B cell (primary cell): ENCODE results near the gene CD244. TPM values are rescaled to one million over a fixed set of nuclear protein-coding genes. Genes with fewer than 3 reads are reported as not detected.
A peak's percentile ranks its signal among the peaks of the same experiment; 100 is the strongest.

Experiments used
- ATAC-seq: fragments of 200-7000 bp; cut with Tn5 transposase; one replicate; pipeline ENCODE4 v1.10.0; 2021; ENCODE audit warnings: low read depth, mild to moderate bottlenecking, moderate number of reproducible peaks, moderate library complexity
- CTCF ChIA-PET: fragments of 350-600 bp; sonication (Branson Sonifier 250); formaldehyde crosslinking; loops from one replicate; lab custom pipeline; 2021; ENCODE audit warnings: antibody characterized with exemption, inconsistent platforms; lab: Charles Lee
- POLR2A ChIA-PET: fragments of 350-600 bp; sonication (Branson Sonifier 250); formaldehyde crosslinking; loops from one replicate; lab custom pipeline; 2021; ENCODE audit warnings: antibody characterized with exemption; lab: Charles Lee
- DNase-seq: peaks from one replicate; pipeline ENCODE4 v3.0.0; 2013
- H2AFZ ChIP-seq: 2 replicates; pipeline ENCODE4 v1.6.1; 2012; ENCODE audit warnings: mild to moderate bottlenecking, low read depth, low read length; ENCODE audit not compliant: insufficient read depth, poor library complexity, severe bottlenecking
- H3K27ac ChIP-seq, 2 donors: 1 replicate in 1 of 2; 2 replicates in 1 of 2; pipeline ENCODE4 v1.5.1; 2012 to 2013; ENCODE audit warnings: low read length in 2 of 2, mild to moderate bottlenecking in 2 of 2, moderate library complexity in 1 of 2
- H3K27me3 ChIP-seq, 4 experiments: fragments of 200-600 bp in 1 of 4; sonication (generic) in 1 of 4; replicated peaks in 1 of 4; 1 replicate in 2 of 4; 2 replicates in 2 of 4; pipeline versions ENCODE4 v1.6.1 to v1.7.0; 2013 to 2016; ENCODE audit warnings: low read length in 3 of 4, mild to moderate bottlenecking in 2 of 4, mixed read lengths in 1 of 4, moderate library complexity in 1 of 4; ENCODE audit not compliant: insufficient read depth in 4 of 4, control insufficient read depth in 3 of 4; ENCODE audit errors: control extremely low read depth in 1 of 4
- H3K36me3 ChIP-seq, 2 experiments: replicated peaks in 1 of 2; 1 replicate in 1 of 2; 2 replicates in 1 of 2; pipeline versions ENCODE4 v1.6.1 to v1.7.1; 2013; ENCODE audit warnings: low read length in 1 of 2; ENCODE audit not compliant: insufficient read depth in 2 of 2, control insufficient read depth in 1 of 2; ENCODE audit errors: control extremely low read depth in 1 of 2, extremely low read depth in 1 of 2
- H3K4me1 ChIP-seq, 2 donors: fragments of 200-600 bp in 1 of 2; sonication (generic) in 1 of 2; 1 replicate in 1 of 2; 2 replicates in 1 of 2; pipeline versions ENCODE4 v1.5.1 to v1.6.1; 2013 to 2017; ENCODE audit warnings: low read length in 2 of 2; ENCODE audit not compliant: control insufficient read depth in 2 of 2, insufficient read depth in 2 of 2
- H3K4me2 ChIP-seq: replicated peaks from 2 replicates; pipeline ENCODE3; 2012; ENCODE audit warnings: mild to moderate bottlenecking, low read depth, low read length; ENCODE audit not compliant: poor library complexity, severe bottlenecking
- H3K4me3 ChIP-seq, 5 experiments: fragments of 200-600 bp in 1 of 5; sonication (generic) in 1 of 5; 1 replicate in 3 of 5; 2 replicates in 2 of 5; pipeline versions ENCODE4 v1.5.1 to v1.7.0; 2011 to 2016; ENCODE audit warnings: low read length in 4 of 5, mild to moderate bottlenecking in 4 of 5, low read depth in 2 of 5, control low read depth in 1 of 5, moderate library complexity in 1 of 5; ENCODE audit not compliant: insufficient read depth in 1 of 5; ENCODE audit errors: control extremely low read depth in 1 of 5, extremely low read depth in 1 of 5
- H3K79me2 ChIP-seq: fragments of 200-600 bp; sonication (generic); one replicate; pipeline ENCODE4 v1.6.0; 2016; ENCODE audit warnings: low read length; ENCODE audit not compliant: control insufficient read depth, insufficient read depth
- H3K9ac ChIP-seq: fragments of 200-600 bp; sonication (generic); 2 replicates; pipeline ENCODE4 v1.6.1; 2017; ENCODE audit warnings: mild to moderate bottlenecking, low read length, moderate library complexity
- H3K9me3 ChIP-seq, 3 donors: one replicate each; pipeline versions ENCODE4 v1.6.1 to v1.7.1; 2013; ENCODE audit warnings: low read length in 2 of 3; ENCODE audit not compliant: control insufficient read depth in 2 of 3, insufficient read depth in 1 of 3; ENCODE audit errors: control extremely low read depth in 1 of 3
- H4K20me1 ChIP-seq: 2 replicates; pipeline ENCODE4 v1.6.0; 2012; ENCODE audit warnings: mild to moderate bottlenecking, low read length; ENCODE audit not compliant: insufficient read depth, control insufficient read depth, poor library complexity, severe bottlenecking
- H3K27ac Mint-ChIP-seq: one replicate; pipeline ENCODE4 v1.8.0; 2021; ENCODE audit warnings: mixed read lengths
- H3K27me3 Mint-ChIP-seq: one replicate; pipeline ENCODE4 v1.8.0; 2021; ENCODE audit warnings: mixed read lengths
- H3K4me1 Mint-ChIP-seq: one replicate; pipeline ENCODE4 v1.8.0; 2021; ENCODE audit warnings: mixed read lengths
- H3K4me3 Mint-ChIP-seq: one replicate; pipeline ENCODE4 v1.8.0; 2021; ENCODE audit warnings: mixed read lengths
- H3K9me3 Mint-ChIP-seq: one replicate; pipeline ENCODE4 v1.8.0; 2022; ENCODE audit warnings: mixed read lengths; ENCODE audit not compliant: insufficient read depth
- EZH2 ChIP-seq: IDR thresholded peaks from 2 replicates; pipeline ENCODE4 v1.6.1; 2012; ENCODE audit warnings: borderline replicate concordance, low read depth, mild to moderate bottlenecking, moderate library complexity, low read length; ENCODE audit not compliant: insufficient read depth, poor library complexity, severe bottlenecking
- WGBS: methylation state at CpG from one replicate; pipeline ENCODE4 v1.1.5; 2013; ENCODE audit warnings: missing lambda C conversion rate; ENCODE audit not compliant: insufficient coverage; 5-methylcytosine and 5-hydroxymethylcytosine counted together
- intact Hi-C: fragments of 100-400 bp; cut with micrococcal nuclease; formaldehyde crosslinking; loops from one replicate; pipeline ENCODE4 v1.10.0; 2022
- polyA plus RNA-seq: library from polyadenylated mRNA; depleted of rRNA; stranded (reverse); fragments of >200 nt; gene quantifications from 2 replicates; pipeline ENCODE4 v1.2.3, GENCODE V29; 2012
- total RNA-seq, 2 donors: library from RNA; stranded (reverse); fragments of 120-200 nt in 1 of 2; gene quantifications; 1 replicate in 1 of 2; 2 replicates in 1 of 2; pipeline versions ENCODE4 v1.2.3 to v1.2.4, GENCODE V29; 2013 to 2022
- TF ChIP-seq, protein P1 (sequence below): fragments of 200-600 bp; IDR thresholded peaks from one replicate; pipeline ENCODE4 v1.8.0; 2022; ENCODE audit warnings: antibody characterized with exemption, mild to moderate bottlenecking

Gene CD244
- total and polyA plus RNA-seq, 2 donors (not counting 1 experiment from before 2014, with no cell fraction given), result 0.31 TPM; not detected in 1

DNA sequence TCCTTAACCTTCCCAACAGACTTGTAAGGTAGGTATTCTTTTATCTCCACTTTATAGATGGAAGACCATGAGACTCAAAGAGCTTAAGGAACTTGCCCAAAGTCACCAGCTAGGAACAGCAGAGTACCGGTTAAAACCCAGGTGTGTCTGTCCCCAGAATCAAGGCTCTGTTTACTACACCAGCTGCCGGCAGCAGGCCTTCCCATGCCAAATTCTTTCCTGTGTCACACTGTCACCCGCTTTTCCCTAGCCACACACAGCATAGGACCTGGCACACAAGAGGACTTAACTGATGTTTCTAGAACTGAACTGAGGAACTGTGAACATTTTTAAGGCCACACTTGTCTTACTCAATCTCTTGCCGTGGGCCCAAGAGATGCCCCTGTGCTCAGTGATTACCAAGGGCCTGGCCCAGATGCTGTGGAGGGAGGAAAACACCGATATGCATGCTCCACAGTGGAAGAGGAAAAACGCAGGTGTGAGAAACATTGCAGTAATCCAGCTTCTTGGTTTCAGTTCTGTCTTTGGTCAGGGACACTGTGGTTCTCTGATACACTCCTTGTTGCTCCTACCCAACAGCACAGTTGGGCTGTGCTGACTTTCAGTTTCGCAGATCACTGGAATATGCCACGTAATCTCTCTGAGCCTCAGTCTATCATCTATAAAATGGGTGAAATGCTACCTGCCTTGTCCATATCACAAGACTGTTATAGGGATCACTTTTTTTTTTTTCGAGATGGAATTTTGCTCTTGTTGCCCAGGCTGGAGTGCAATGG is 80.6 kb downstream of the CD244 start:
- WGBS, result 33% methylated on average over 7 of the region's 9 CpGs
- peaks cover 58% of the 10 kb centered on the region for H3K4me1 Mint-ChIP-seq
- Histone ChIP-seq H3K79me2 (peaks cover 20% of the 10 kb centered on the region), H4K20me1 (no peaks in the 10 kb centered on the region), H3K4me2 (peak overlapping the region; percentile 68), H3K9ac (peak overlapping the region; percentile 36), H2AFZ (no peak overlapping the region), H3K4me3 (peak overlapping the region in 1 of 5 experiments; percentile 22), H3K27ac (peak overlapping the region; percentile 85 to 93), H3K27me3 (no peaks in the 10 kb centered on the region), H3K9me3 (no peaks in the 10 kb centered on the region), H3K36me3 (no peaks in the 10 kb centered on the region), H3K4me1 (peaks cover 26 to 41% of the 10 kb centered on the region in 2 donors)
- H3K27me3 Mint-ChIP-seq, result no peaks in the 10 kb centered on the region
- CTCF ChIA-PET, result interaction anchor here (0.7 to 11.2 kb wide), 22 partner anchors 8 to 196 kb away, joined by 3 to 150 read pairs (median 4); partner anchors contain the start of genes ITLN2 and LY9
- POLR2A ChIA-PET, result interaction anchor here (0.5 to 1.9 kb wide), 9 partner anchors 8 to 294 kb away, joined by 3 to 24 read pairs (median 5); partner anchors contain the start of gene LY9
- intact Hi-C loops, result loop anchor here (1.0 kb wide), 3 partner anchors 8 to 48 kb away; partner anchors contain the start of gene LY9
- peak overlapping the region; percentile 88 for H3K27ac Mint-ChIP-seq
- H3K9me3 Mint-ChIP-seq, result no peaks in the 10 kb centered on the region
- DNase-seq (peak; percentile 91), ATAC-seq (peak; percentile 89)
- H3K4me3 Mint-ChIP-seq, result peak overlapping the region; percentile 62
- TF ChIP-seq EZH2, result no peak
- TF ChIP-seq, protein P1, sequence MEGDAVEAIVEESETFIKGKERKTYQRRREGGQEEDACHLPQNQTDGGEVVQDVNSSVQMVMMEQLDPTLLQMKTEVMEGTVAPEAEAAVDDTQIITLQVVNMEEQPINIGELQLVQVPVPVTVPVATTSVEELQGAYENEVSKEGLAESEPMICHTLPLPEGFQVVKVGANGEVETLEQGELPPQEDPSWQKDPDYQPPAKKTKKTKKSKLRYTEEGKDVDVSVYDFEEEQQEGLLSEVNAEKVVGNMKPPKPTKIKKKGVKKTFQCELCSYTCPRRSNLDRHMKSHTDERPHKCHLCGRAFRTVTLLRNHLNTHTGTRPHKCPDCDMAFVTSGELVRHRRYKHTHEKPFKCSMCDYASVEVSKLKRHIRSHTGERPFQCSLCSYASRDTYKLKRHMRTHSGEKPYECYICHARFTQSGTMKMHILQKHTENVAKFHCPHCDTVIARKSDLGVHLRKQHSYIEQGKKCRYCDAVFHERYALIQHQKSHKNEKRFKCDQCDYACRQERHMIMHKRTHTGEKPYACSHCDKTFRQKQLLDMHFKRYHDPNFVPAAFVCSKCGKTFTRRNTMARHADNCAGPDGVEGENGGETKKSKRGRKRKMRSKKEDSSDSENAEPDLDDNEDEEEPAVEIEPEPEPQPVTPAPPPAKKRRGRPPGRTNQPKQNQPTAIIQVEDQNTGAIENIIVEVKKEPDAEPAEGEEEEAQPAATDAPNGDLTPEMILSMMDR, result no peak
